NK-92 treated with Interleukin-12 subunit alpha and Interleukin-12 subunit beta, amount 100 ng/mL, for 24 hours (cell line): Measurements from ENCODE around the gene EVA1B.

Source experiments
- DNase-seq: peaks from one replicate; lab custom pipeline; 2025; lab: John Stamatoyannopoulos, UW

Gene EVA1B

DNA sequence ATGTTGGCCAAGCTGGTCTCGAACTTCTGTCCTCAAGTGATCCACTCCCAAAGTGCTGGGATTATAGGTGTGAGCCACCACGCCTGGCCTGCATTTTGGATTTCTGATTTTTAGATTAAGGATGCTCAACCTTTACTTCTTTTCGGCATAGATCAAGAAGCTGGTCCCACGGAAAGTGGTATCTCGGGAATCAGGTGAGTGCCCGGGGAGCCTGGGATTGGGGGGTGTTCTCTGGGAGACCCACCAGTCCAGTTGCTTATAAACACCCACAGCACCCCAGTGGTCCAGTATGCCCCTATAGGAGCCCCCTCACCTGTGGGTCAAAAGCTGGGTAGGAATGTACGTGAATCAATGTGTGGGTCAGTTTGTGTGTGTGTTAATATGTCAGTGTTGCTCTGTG is 14.0 kb downstream of the EVA1B start:
- DNase-seq, result no peak

DNA sequence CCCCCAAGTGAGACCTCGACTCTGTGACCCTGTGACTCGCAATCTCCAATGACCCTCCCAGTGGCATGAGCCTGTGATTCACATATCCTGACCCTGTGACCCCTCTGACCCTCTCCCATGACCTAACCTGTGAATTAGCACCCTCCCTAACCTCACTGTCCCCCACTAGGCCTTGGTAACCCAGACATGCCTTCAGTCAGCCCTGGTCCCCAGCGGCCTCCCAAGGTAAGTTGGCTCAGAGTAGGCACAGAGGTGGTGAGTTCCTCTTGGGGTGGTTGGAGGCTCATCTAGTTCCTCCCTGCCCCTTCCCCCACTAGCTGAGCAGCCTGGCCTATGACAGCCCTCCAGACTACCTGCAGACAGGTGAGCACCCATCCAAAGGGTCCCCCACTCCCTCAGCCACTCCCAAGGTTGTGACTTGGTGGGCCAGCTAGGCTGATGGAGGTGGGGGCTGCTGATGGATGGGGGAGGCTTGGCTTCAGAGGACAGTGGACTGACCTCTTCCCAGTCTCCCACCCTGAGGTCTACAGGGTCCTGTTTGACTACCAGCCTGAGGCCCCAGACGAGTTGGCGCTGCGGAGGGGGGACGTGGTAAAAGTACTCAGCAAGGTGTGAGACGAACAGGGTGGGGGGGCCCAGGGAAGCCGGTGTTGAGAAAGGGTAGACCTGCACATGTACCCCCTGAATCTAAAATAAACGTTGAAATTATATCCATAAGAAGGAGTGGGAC is 15.7 kb downstream of the EVA1B start:
- DNase-seq, result no peak

DNA sequence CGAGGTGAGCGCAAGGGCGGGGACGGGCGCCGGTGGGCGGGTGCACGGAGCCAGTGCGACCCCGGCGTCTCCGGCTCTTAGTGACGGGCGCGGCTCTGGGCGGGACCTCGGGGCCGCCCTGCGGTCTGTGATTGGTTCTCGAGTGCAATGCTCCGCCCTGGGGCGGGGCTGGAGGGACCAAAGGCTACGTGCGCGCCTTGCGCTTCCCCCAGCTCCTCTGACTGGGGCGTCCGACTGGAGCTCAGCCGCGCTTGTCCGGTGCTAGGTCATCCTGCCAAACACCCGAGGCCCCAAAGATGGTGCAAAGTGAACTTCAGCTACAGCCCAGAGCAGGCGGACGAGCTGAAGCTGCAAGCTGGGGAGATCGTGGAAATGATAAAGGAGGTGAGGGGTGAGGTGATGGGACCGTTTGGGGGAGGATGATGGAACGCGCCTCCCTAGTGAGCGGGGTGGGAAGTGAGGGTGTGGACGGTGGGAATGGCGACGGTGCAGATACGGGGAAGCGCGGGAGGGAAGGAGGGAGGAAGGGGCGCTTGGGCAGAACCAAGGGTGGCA is 16.5 kb downstream of the EVA1B start:
- peak; percentile 35 for DNase-seq

DNA sequence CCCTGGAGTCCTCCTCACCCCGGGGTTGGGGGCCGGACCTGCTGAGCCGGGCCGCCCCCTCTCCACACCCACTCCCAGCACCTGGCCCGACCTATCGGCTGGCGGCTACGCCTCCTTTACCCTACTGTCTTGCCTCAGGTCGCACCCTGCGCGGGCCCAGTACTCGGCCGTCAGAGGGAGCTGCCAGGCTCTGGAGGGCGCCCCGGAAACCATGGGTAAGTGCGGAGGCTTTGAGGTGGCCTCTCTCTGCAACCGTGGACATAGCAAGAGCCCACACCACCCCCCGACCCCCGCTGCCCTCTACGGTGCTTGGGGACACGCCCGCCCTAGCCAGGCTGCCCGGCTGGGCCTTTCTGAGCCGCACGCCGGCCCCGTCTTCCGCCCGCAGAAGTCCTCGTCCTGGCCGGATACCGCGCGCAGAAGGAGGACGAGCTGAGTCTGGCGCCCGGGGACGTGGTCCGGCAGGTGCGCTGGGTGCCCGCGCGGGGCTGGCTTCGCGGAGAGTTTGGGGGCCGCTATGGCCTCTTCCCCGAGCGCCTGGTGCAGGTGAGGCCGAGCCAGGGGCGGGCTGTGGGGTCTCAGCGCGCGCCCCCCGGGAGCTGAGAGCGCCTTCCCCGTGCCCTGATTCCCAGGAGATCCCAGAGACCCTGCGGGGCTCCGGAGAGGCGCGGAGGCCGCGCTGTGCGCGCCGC is 17.1 kb downstream of the EVA1B start, which contains the start of gene SH3D21:
TSS of gene SH3D21 (plus strand) at position 159 of the 692 bp plus-strand sequence. CDS start at position 212, 53 bp downstream.
- DNase-seq, result no peak

DNA sequence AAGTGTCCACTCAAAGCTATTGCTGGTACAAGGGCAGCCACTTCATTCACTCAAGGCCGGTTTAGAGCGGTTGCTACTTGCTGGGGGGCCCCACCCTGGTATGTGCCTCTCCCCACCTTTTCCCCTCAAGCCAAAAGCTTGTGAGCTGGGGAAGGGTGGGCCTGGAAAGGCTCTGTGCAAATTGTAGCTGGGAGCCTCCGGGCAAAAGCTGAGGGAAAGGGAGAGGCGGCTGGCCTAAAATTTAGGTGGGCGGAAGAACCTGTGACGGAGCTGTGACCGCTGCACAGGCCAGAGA is 17.6 kb downstream of the EVA1B start:
- DNase-seq, result no peak

DNA sequence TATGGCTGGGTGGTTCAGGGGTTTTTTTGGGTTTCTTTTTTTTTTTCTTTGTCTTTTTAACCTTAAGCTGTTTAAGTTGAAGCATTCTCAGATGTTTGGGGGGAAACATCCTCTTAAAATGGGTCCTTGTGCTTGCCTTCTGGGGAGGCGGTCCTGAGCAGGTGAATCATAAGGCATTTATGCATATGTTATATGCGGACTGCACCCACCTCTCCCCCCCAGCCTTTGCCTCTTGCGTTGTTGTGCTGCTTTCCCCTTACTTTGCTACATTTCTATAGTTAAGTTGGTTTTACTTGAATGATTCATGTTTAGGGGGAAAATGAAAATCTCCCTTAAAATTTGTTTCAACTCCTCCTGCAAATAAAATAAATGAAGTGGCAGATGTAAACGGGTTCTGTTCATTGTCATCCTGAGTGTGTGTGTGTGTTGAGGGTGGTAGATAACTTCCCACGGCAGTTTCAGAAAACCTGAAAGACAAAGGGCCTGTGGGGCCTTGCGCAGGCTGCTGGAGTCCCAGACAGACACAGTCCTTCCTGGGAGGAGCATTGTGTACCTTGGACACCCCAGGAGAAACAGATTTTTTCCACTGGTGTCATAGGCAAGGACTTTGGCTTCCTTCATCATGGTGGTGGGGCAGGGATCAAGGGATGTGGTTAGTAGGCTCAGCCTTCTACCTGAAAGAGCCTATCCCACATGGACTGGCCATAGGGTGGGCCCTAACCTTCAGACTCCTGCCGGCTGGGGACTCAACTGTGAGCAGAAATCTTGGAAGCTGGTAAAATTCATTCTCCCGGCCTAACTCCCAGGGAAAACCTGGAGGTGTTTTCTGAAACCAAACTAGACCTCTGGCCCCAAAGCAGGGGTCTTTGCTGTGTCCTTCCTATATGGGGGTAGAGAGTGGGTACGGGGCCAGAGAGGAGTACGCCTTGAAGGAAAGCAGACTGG is 18.2 kb downstream of the EVA1B start:
- DNase-seq, result no peak

DNA sequence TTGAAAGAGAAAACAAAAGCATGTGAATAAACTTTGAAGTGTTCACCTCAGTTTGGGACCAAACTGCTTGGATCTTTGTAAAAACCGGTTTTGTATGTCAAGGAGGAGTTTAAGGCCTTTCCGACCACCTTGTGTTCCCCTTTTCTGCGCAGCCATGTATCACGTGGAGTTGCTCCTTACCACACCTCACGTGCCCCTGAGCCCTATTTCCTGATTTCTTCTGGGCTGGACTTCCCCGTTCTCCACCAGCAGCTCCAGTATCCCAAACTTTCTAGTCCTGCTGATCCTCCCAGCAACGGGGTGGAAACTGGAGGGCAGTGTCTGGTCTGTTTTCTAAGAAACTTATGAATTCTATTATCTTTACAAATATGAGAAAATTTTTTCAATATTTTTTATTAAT is 18.9 kb downstream of the EVA1B start:
- no peak for DNase-seq

DNA sequence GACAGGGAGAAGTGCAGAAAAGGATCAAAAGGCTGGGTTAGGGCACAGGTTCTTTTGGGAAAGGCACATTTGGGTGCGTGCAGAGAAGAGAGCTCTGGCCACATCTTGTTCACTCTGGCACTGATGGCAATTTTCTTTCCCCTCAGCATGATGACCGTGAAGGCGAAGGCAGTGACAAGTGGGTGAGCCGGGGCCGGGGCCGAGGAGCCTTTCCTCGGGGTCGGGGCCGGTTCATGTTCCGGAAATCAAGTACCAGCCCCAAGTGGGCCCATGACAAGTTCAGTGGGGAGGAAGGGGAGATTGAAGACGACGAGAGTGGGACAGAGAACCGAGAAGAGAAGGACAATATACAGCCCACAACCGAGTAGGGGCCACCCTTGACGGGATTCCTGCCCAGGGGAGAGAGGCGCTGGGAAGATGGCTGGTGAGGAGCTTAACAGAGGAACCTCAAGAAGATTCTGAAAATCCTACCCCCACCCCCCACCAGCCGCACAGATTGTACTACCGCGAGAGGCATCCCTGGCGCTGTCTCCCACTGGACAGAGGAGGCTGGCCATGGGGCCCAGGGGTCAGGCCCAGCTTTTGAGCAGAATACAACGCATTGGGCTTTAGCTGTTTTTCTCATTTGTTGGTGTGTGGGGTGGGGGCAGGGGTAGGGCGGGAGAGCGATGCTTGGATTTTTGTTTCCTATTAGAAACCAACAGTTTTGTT is 19.6 kb downstream of the EVA1B start:
- no peak for DNase-seq

DNA sequence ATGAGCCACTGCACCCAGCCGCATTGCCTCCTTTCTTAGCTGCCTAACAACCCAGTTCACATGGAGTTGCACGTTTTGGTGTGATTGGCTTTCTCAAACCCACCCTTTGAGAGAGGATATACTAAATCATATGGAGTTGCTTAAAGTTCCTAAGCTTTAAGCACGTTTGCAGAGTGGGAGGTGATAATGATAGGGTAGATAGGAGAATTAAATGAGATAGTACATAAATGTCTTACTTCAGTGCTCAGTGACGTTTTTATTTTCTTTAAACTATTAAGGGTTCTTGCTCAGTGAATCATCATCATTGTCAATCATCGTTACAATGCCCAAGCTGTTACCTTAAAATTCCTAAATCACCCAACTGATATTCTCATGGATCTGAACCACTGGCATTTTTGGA is 20.2 kb downstream of the EVA1B start:
- DNase-seq, result no peak

DNA sequence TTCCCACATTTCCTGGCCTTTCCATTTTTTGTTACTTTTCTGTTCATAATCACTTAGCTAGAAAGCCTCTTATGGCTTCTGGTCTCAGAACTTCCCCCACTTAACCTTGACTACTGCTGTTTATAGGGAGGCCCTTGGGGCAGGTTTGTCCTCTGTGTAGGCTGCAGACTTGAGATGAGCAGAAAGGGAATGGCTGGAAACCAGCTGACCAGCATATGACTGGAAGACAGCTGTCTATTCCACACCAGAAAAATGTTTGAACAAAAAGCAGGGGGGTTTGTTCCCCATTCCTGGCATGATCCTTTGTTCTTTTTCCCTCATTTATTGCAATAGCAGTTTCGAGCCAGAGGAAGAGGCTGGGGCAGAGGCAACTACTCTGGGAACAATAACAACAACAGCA is 22.2 kb downstream of the EVA1B start:
- DNase-seq, result no peak

DNA sequence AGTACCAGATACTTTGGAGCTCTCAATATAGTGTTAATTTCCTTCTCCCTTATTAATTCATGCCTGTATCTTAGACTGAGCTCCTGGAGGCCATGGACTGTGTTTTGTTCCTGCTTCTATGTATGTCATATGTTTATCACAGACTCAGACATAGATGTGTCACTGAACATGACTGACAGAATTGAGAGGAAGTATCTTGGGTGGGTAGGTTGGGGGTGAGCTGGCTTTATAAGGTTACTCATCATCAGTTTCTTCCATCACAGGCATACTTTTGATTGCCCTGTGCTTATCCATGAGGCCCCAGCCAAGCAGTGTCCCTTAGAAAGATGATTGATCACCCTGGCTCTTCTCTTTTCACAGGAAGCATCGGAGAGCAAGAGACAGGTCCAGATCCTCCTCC is 22.9 kb downstream of the EVA1B start:
- no peak for DNase-seq

DNA sequence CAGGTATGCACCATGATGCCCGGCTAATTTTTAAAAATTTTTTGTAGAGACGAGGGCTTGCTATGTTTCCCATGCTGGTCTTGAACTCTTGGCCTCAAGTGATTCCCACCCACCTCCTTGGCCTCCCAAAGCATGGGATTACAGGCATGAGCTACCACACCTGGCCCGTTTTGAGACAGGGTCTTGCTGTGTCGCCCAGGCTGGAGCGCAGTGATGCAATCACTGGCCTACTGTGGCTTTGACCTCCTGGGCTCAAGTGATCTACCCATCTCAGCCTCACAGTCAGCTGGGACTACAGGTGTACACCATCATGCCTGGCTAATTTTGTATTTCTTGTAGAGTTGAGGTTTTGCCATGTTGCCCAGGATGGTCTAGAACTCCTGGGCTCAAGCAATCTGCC is 24.8 kb downstream of the EVA1B start:
- DNase-seq, result no peak

DNA sequence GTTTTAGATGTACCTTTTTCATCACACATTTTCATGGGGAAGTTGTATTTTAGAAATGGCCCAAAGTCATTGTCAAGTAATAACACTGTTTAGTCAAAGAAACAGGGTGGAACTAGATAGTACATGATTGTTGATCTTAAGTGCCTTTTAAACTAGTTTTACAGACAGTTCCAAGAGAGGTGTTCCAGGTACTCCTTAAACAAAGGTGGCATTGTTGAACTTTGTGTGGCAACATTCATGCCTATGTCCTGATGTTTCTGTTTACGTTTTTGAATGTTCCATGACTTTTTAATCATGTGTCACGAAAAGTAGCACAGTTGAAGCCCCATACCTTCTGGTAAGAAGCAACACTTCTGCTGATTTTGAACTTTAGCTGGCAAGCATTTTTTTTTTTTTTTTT is 26.4 kb downstream of the EVA1B start:
- DNase-seq, result no peak

DNA sequence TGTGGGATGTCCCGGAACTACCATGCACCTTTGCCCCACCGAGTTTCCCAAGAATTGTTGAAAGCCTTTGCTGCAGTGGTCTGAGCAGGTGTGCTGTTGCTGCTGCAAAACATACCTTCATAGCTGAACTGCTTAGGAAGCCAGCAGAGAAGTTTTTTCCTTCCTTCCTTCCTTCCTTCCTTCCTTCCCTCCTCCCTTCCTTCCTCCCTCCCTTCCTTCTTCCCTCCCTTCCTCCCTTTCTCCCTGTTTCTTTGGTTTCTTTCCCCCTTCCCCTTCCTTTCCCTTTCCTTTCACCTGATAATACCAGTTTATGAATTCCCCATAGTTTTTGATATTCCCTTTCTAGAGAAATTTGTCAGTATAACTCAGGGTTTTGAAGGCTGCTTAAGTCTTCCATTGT is 28.1 kb downstream of the EVA1B start:
- no peak for DNase-seq

DNA sequence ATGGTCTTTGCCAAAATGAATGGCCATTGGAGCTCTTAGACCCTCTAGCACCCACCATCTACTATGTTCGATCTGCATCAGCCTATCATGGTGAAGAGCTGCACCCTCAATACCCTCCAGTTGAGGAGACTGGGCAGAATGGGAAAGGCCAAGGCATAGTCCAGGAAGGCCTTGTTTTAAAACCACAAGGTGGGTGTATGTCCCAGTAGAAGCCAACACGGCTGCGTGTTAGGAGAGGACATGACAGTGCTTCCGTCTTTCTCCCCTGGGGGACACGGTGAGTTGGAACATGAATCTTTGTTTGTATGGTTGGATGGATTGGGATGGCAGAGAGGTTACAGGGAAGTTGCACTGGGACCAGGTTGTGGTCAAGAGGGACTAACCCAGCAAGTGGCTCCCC is 35.9 kb downstream of the EVA1B start:
- DNase-seq, result no peak

DNA sequence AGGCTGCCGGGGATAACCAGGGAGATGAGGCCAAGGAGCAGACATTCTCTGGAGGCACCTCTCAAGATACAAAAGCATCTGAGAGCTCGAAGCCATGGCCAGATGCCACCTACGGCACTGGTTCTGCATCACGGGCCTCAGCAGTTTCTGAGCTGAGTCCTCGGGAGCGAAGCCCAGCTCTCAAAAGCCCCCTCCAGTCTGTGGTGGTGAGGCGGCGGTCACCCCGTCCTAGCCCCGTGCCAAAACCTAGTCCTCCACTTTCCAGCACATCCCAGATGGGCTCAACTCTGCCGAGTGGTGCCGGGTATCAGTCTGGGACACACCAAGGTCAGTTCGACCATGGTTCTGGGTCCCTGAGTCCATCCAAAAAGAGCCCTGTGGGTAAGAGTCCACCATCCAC is 36.6 kb downstream of the EVA1B start:
- no peak for DNase-seq

DNA sequence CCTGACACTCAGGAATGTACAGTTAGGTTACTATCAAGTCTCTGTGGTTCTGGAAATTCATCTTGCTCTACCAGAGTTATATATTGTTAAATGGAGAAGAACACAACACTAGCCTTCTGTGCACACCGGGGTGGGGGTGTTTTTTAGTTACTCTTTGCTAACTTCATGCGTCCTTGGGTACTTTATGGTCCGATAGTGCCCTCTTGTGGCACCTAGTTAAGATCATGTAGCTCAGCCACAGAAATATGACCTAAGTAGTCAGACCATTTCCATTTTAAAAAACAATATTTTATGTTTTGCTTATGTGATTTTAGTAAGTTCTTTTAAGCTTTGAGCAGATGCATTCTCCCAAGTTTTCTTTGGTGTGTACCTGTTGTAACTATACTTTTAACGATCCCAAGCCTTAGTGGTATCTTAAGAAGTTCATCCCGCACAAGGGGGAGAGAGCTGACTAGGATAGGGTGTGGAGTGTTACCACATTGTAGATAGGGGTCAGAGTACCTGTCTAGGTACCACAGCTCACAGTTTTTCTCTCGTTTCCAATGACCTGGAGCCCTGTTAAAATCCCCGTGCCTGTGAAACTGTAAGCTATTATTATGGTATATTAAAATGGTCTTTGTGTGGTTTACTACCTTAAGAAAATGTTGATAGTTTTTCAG is 37.9 kb downstream of the EVA1B start:
- DNase-seq, result no peak

DNA sequence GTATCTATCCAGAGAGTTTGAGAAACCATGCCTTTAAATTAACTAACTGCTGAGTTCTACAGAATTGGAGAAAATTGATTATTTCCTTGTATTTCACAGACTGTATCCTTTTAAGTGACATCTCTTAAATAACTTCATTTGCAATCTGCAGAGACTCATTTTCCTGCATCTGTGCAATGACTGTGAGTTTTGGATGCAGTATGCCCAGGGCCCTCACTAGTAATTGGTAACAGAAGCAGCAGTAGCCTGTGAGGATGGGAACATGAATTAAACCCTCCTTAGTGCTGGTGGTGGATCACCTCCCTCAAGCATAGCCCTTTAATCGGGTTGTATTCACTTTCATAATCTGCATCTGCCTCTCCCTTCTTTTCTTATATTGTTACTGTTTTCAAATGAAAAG is 38.9 kb downstream of the EVA1B start:
- no peak for DNase-seq

DNA sequence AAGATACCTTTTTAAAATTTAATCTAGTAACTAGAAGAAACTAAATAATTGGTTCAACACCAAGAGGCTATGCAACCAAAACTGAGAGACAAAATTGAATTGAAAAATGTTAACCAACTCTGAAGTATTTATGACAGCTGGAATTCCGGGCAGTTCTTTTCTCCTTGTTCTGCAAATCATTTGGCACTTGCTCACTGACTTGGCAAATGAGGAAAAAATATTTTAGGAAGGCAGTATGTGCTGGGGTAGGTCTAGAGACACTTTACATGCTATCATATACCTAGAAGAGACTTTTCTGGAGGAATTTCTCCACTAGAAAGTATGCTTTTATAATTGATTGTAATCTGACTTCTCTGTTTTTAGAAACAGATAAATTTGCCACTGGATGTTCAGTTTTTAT is 39.4 kb downstream of the EVA1B start:
- DNase-seq, result no peak

DNA sequence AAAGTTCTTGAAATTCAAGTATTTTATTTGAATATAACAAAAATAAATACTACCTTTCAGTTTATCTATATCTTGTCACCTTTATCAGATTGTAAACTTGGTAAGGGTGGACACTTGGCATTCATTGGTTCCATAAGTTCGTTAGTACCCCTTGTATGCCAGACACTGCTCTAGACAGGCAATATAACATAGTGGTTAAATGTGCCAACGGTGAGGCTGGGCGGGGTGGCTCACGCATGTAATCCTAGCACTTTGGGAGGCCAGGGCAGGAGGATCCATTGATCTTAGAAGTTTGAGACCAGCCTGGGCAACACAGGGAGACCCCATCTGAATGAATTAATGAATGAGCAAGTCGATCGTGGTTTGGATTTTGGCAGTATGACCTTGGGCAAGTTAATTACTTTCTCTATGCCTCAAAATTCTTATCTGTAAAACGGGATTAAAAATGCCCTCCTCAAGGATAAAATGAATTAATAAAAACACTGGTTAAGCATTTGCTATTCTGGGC is 43.6 kb downstream of the EVA1B start:
- DNase-seq, result no peak

DNA sequence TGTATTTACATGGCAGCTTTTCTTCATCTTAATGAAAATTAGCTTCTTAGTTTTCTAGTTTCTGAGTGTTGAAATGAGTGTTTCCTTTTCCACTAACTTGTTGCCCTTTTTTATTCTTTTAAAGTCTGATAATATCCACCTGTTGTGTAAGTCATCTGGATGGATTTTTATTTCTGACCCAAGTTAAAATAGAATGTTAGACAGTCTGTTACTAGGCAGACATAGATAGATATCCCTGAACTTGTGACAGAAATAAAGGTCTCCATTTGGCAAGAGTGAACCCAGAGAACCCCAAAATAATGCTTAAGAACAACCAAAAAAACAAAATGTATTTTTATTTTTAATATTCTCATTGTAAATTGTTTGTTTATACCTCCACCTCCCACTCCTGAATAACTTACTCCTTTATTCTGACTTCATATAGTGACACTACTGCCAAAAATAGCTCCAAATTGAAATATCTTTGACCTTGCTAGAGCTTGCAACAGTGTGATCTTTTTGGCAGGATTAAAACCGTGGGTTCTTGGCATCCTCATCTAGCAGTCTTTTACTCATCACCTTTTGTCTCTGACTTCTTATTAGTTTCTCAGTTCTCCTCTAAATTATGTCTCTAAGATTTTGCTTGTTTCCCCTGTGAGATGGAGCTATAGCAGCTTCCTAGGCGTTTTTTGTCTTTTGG is 44.2 kb downstream of the EVA1B start:
- no peak for DNase-seq
